Stimulated activated CD4-positive, alpha-beta T cell treated with anti-CD3 and anti-CD28 coated beads, Interleukin-1b, Interleukin-23, amount 100 ng/mL, for 1 hour (primary cell): ENCODE data around the gene SERP2.

ENCODE experiments used
- DNase-seq, 2 donors: peaks; one replicate each; pipeline ENCODE4 v3.0.0-alpha.2; 2020; ENCODE audit warnings: low read depth in 2 of 2

SERP2 gene

DNA sequence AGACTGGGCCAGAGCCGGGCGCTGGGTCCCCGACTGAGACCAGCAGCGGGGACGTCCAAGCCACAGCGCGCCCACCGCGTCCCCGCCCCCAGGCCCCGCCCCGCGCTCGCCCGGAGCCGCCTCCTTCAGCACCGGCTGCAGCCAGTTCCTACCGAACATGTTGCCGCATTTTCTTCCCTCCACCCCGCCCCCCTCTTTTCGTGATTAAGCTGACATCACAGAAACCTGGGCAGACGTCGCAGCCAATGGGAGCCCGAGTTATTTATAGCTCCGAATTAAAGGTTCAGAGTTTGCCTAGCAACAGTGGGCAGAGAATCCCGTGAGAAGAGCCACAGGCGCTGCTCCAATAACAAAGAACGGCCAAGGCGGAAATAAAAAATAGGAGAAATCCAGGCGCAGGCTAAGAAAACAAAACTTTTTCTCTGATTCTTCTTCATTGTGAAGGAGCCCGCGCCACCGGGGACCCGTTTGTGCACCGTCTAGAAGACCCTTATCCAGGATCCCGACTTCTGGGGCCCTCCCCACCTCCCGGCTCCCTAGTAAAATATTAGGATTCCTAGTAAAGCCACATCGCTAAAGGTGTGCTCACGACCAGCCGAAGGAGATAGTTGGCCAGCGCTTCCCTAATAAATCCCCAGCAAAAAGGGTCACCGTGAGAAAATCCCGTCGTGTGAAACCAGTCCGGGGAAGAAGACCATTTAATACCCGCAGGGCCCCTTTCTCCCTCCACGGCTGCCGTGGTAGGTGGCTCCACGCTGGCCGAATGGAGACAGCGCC lies 61.7 kb downstream of the SERP2 start:
- peak; percentile 66 to 76 for DNase-seq

DNA sequence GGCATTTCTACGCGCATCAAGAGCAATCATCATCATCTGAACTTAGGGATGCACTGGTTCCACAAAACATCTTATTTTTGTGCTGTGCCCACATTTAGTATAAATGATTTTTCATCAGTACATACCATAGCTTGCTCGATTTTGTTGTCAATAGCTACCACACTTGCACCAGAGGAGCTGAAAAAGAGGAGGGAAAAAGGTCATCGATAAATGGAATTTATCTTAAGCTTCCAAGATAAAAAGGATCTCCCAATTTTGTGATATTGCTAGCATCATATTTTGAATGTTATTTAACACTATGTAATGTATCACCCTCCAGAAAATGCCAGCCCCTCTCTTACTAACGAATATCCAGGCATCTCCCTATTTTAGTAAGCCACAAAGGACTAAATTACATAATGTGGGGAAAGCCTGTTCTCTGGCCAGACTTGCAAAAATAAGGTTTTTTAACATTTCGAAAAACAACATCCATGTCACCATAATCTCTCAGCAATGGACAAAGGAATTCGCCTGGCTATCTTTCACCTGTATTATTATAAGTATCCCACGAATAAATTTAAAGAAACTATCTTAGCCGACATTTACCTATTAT lies 62.4 kb downstream of the SERP2 start:
- no peak for DNase-seq

GRCh38 chr13:44436589-44437337 lies 63.1 kb downstream of the SERP2 start:
- DNase-seq = no peak

DNA sequence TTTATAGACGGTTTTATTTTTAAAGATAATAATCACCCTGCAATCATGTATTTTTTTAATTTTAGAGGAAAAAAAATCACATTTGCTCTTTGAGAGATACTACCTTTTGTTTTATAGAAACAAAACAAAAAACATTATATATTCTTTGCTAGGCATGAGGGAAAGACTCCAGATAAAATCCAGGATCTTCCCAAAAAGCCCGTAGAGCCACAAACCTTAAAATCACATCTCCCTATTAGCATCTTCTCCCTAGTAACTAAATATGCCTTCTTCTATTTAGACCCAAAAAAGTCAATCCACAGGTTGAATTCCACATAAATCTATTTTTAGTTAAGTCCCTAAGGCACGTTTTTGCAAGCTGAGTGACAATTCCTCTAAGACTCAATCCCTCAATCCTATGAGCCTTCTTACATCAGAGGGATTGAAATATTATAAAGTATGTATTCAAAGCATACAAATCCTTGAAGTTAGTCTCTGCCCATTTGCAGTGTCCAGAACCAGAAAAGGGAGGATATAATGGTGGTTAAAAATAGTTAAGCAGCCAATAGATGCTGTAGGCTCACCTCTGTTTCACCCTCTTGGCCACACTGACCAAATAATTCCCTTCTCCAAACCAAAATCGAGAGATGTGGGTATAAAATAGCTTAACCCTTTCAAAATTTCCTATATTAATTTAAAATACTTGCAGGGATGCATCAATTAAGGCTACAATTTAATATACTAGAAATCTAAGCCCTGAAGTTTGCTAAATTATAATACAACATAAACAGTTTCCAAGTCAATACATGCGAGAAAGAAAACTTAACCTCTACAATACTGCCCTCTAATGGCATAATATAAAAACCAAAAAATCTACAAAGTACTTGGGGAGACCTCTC lies 64.0 kb downstream of the SERP2 start:
- no peak for DNase-seq

GRCh38 chr13:44438234-44438579 lies 64.6 kb downstream of the SERP2 start:
- DNase-seq = no peak

- no peak for DNase-seq
Measured at GRCh38 chr13:44439452-44440024, 65.9 kb downstream of the SERP2 start.

GRCh38 chr13:44440046-44440608 lies 66.5 kb downstream of the SERP2 start:
- no peak for DNase-seq
